Cardiac fibroblast (primary cell): Measurements from ENCODE around the gene FCN1.

ENCODE experiments used
- DNase-seq, 2 donors: peaks; one replicate each; pipeline versions ENCODE4 v3.0.0 to v3.0.0-alpha.2; 2010; ENCODE audit warnings: low read depth in 2 of 2
- H3K4me3 ChIP-seq, 2 donors: replicated peaks in 1 of 2; 1 replicate in 1 of 2; 2 replicates in 1 of 2; pipeline ENCODE4 v1.5.1; 2011; ENCODE audit warnings: low read depth in 2 of 2, low read length in 2 of 2, mild to moderate bottlenecking in 2 of 2, moderate library complexity in 1 of 2
- CTCF ChIP-seq: IDR thresholded peaks from one replicate; pipeline ENCODE4 v1.5.1; 2011; ENCODE audit warnings: low read depth, mild to moderate bottlenecking, low read length, inconsistent platforms

Gene FCN1

GRCh38 chr9:134923466-134923865 is 5.8 kb upstream of the FCN1 start:
- no peak for DNase-seq
- no peak overlapping the region for H3K4me3 ChIP-seq
- no peak for TF ChIP-seq CTCF

GRCh38 chr9:134922932-134923240 is 5.2 kb upstream of the FCN1 start:
- no peak for DNase-seq
- H3K4me3 ChIP-seq: no peak overlapping the region
- TF ChIP-seq CTCF: no peak

GRCh38 chr9:134922066-134922931 is 4.6 kb upstream of the FCN1 start:
- H3K4me3 ChIP-seq: no peak overlapping the region
- TF ChIP-seq CTCF: no peak

GRCh38 chr9:134919303-134919702 is 1.6 kb upstream of the FCN1 start:
- H3K4me3 ChIP-seq: no peak overlapping the region
- DNase-seq: no peak
- TF ChIP-seq CTCF: no peak

More at GRCh38 chr9:134922066-134922931, 4.6 kb upstream of the FCN1 start:
- no peak for DNase-seq

- H3K4me3 ChIP-seq: no peak overlapping the region
- no peak for TF ChIP-seq CTCF
These were observed 934 bp upstream of the FCN1 start for GRCh38 chr9:134918646-134919045.

GRCh38 chr9:134916161-134916665 is 1.5 kb downstream of the FCN1 start:
- TF ChIP-seq CTCF: no peak
- DNase-seq: no peak
- H3K4me3 ChIP-seq: no peak overlapping the region

More at GRCh38 chr9:134918646-134919045, 934 bp upstream of the FCN1 start:
- no peak for DNase-seq
